KOPT-K1 (cell line): ENCODE measurements around the gene PGLYRP2.

Experiments used
- H3K27ac ChIP-seq: fragments of 200-600 bp; sonication (generic); 2 replicates; pipeline ENCODE4 v1.5.1; 2016; ENCODE audit warnings: antibody characterized with exemption, mild to moderate bottlenecking, low read depth, low read length; ENCODE audit not compliant: poor library complexity, severe bottlenecking
- H3K36me3 ChIP-seq: fragments of 200-600 bp; sonication (generic); 2 replicates; pipeline ENCODE4 v1.5.1; 2017; ENCODE audit warnings: antibody characterized with exemption, mild to moderate bottlenecking, low read length, moderate library complexity; ENCODE audit not compliant: insufficient read depth
- H3K9me3 ChIP-seq: fragments of 200-600 bp; sonication (generic); 2 replicates; pipeline ENCODE4 v1.5.1; 2017; ENCODE audit warnings: antibody characterized with exemption, low read length, mild to moderate bottlenecking; ENCODE audit not compliant: insufficient read depth, poor library complexity, severe bottlenecking

Gene PGLYRP2

GRCh38 chr19:15468675-15469512, 10.4 kb downstream of the PGLYRP2 start:
- Histone ChIP-seq H3K36me3 (no peaks in the 10 kb centered on the region), H3K9me3 (no peaks in the 10 kb centered on the region), H3K27ac (no peak overlapping the region)

GRCh38 chr19:15467734-15468214, 11.5 kb downstream of the PGLYRP2 start:
- Histone ChIP-seq H3K27ac (peak overlapping the region; percentile 61), H3K9me3 (no peaks in the 10 kb centered on the region), H3K36me3 (no peaks in the 10 kb centered on the region; the same call in 1 of the 2 replicates)

- Histone ChIP-seq H3K27ac (peak overlapping the region; percentile 61), H3K9me3 (no peaks in the 10 kb centered on the region)
Observed at GRCh38 chr19:15466851-15467733, 12.2 kb downstream of the PGLYRP2 start.

GRCh38 chr19:15464394-15465385, 14.6 kb downstream of the PGLYRP2 start, which contains the start of gene RASAL3:
Gene RASAL3 (minus strand): TSS chr19:15464544. CDS start chr19:15464358, 186 bp downstream.
- Histone ChIP-seq H3K27ac (peak within 1 kb of the TSS; percentile 96), H3K36me3 (peaks cover 28% of the 10 kb centered on the region), H3K9me3 (no peaks in the 10 kb centered on the region)

More at GRCh38 chr19:15466851-15467733, 12.2 kb downstream of the PGLYRP2 start:
- H3K36me3 ChIP-seq = peaks cover 4% of the 10 kb centered on the region; the same call in 1 of the 2 replicates

GRCh38 chr19:15463861-15464371, 15.4 kb downstream of the PGLYRP2 start:
- H3K9me3 ChIP-seq = no peaks in the 10 kb centered on the region
- H3K27ac ChIP-seq = peak overlapping the region; percentile 96
- peaks cover 33% of the 10 kb centered on the region for H3K36me3 ChIP-seq

GRCh38 chr19:15461694-15462093, 17.6 kb downstream of the PGLYRP2 start:
- H3K36me3 ChIP-seq = peaks cover 50% of the 10 kb centered on the region
- H3K27ac ChIP-seq = no peak overlapping the region
- no peaks in the 10 kb centered on the region for H3K9me3 ChIP-seq

GRCh38 chr19:15457701-15458484, 21.4 kb downstream of the PGLYRP2 start:
- Histone ChIP-seq H3K36me3 (peaks cover 88% of the 10 kb centered on the region), H3K9me3 (no peaks in the 10 kb centered on the region), H3K27ac (no peak overlapping the region)

GRCh38 chr19:15456871-15457700, 22.2 kb downstream of the PGLYRP2 start:
- peaks cover 91% of the 10 kb centered on the region for H3K36me3 ChIP-seq
- no peak overlapping the region for H3K27ac ChIP-seq
- no peaks in the 10 kb centered on the region for H3K9me3 ChIP-seq

GRCh38 chr19:15456441-15456840, 22.9 kb downstream of the PGLYRP2 start:
- H3K9me3 ChIP-seq = no peaks in the 10 kb centered on the region
- H3K27ac ChIP-seq = no peak overlapping the region
- peaks cover 89% of the 10 kb centered on the region for H3K36me3 ChIP-seq

GRCh38 chr19:15455996-15456395, 23.3 kb downstream of the PGLYRP2 start:
- no peaks in the 10 kb centered on the region for H3K9me3 ChIP-seq
- H3K27ac ChIP-seq = no peak overlapping the region
- peaks cover 89% of the 10 kb centered on the region for H3K36me3 ChIP-seq

- H3K27ac ChIP-seq = no peak overlapping the region
- no peaks in the 10 kb centered on the region for H3K9me3 ChIP-seq
- H3K36me3 ChIP-seq = peaks cover 71% of the 10 kb centered on the region
Observed at GRCh38 chr19:15453906-15454860, 25.1 kb downstream of the PGLYRP2 start.

- Histone ChIP-seq H3K9me3 (no peaks in the 10 kb centered on the region), H3K27ac (no peak overlapping the region)
Observed at GRCh38 chr19:15453091-15453578, 26.2 kb downstream of the PGLYRP2 start.

More at GRCh38 chr19:15453091-15453578, 26.2 kb downstream of the PGLYRP2 start:
- H3K36me3 ChIP-seq = peaks cover 67% of the 10 kb centered on the region
